ENCODE measurements around the gene SESN1.
"Not testable (repeated sequence)": the region's sequence is repeated elsewhere in the genome, so short reads cannot be mapped to it uniquely, and the experiment has no call there.

SESN1 gene

GRCh38 chr6:108988296-108988695 lies 106.3 kb downstream of the SESN1 start:
- DNase-seq = no peak
- in situ Hi-C loops (cut with MboI; ENCODE audit: low pct_unique_long_range_greater_than_20kb, low sequenced_read_pairs) = no loop called here

- no peak for DNase-seq
- in situ Hi-C loops (cut with MboI; ENCODE audit: low pct_unique_long_range_greater_than_20kb, low sequenced_read_pairs) = no loop called here
Observed at GRCh38 chr6:108987156-108987555, 107.5 kb downstream of the SESN1 start.

- no peak for DNase-seq
- in situ Hi-C loops (cut with MboI; ENCODE audit: low pct_unique_long_range_greater_than_20kb, low sequenced_read_pairs) = no loop called here
Observed at GRCh38 chr6:108985301-108985700, 109.3 kb downstream of the SESN1 start.

GRCh38 chr6:108983151-108983550 lies 111.5 kb downstream of the SESN1 start:
- no peak for DNase-seq
- in situ Hi-C loops (cut with MboI; ENCODE audit: low pct_unique_long_range_greater_than_20kb, low sequenced_read_pairs) = no loop called here

- no peak for DNase-seq
- in situ Hi-C loops (cut with MboI; ENCODE audit: low pct_unique_long_range_greater_than_20kb, low sequenced_read_pairs) = no loop called here
Observed at GRCh38 chr6:108982154-108983113, 112.2 kb downstream of the SESN1 start.

- DNase-seq; in situ Hi-C loops (cut with MboI; ENCODE audit: low pct_unique_long_range_greater_than_20kb, low sequenced_read_pairs): not testable (repeated sequence)
Observed at GRCh38 chr6:108978638-108979037, 116.0 kb downstream of the SESN1 start.

GRCh38 chr6:108974201-108974600 lies 120.4 kb downstream of the SESN1 start:
- no peak for DNase-seq
- in situ Hi-C loops (cut with MboI; ENCODE audit: low pct_unique_long_range_greater_than_20kb, low sequenced_read_pairs) = no loop called here

GRCh38 chr6:108969776-108970175 lies 124.9 kb downstream of the SESN1 start:
- in situ Hi-C loops (cut with MboI; ENCODE audit: low pct_unique_long_range_greater_than_20kb, low sequenced_read_pairs) = no loop called here
- no peak for DNase-seq

- in situ Hi-C loops (cut with MboI; ENCODE audit: low pct_unique_long_range_greater_than_20kb, low sequenced_read_pairs) = no loop called here
- DNase-seq = peak; percentile 74
Observed at GRCh38 chr6:108968325-108969316, 126.0 kb downstream of the SESN1 start.

GRCh38 chr6:108966855-108967755 lies 127.5 kb downstream of the SESN1 start:
- in situ Hi-C loops (cut with MboI; ENCODE audit: low pct_unique_long_range_greater_than_20kb, low sequenced_read_pairs) = no loop called here
- peak; percentile 82 for DNase-seq

GRCh38 chr6:108966251-108966650 lies 128.4 kb downstream of the SESN1 start:
- no peak for DNase-seq
- in situ Hi-C loops (cut with MboI; ENCODE audit: low pct_unique_long_range_greater_than_20kb, low sequenced_read_pairs) = no loop called here

- no peak for DNase-seq
- in situ Hi-C loops (cut with MboI; ENCODE audit: low pct_unique_long_range_greater_than_20kb, low sequenced_read_pairs) = no loop called here
Observed at GRCh38 chr6:108961985-108962384, 132.7 kb downstream of the SESN1 start.

GRCh38 chr6:108961077-108961476 lies 133.6 kb downstream of the SESN1 start:
- in situ Hi-C loops (cut with MboI; ENCODE audit: low pct_unique_long_range_greater_than_20kb, low sequenced_read_pairs) = no loop called here
- DNase-seq = no peak

- in situ Hi-C loops (cut with MboI; ENCODE audit: low pct_unique_long_range_greater_than_20kb, low sequenced_read_pairs) = no loop called here
- no peak for DNase-seq
Observed at GRCh38 chr6:108960601-108961000, 134.0 kb downstream of the SESN1 start.

- peak; percentile 8 for DNase-seq
- in situ Hi-C loops (cut with MboI; ENCODE audit: low pct_unique_long_range_greater_than_20kb, low sequenced_read_pairs) = no loop called here
Observed at GRCh38 chr6:108959972-108960582, 134.6 kb downstream of the SESN1 start.

- in situ Hi-C loops (cut with MboI; ENCODE audit: low pct_unique_long_range_greater_than_20kb, low sequenced_read_pairs) = no loop called here
- DNase-seq = peak; percentile 67
Observed at GRCh38 chr6:108958900-108959770, 135.5 kb downstream of the SESN1 start.

- in situ Hi-C loops (cut with MboI; ENCODE audit: low pct_unique_long_range_greater_than_20kb, low sequenced_read_pairs) = no loop called here
- DNase-seq = no peak
Observed at GRCh38 chr6:108957221-108957620, 137.4 kb downstream of the SESN1 start.

Data from KBM-7 (cell line).